NCI-H524 (cell line): Measurements from ENCODE around the gene SNX3.
"Not testable (repeated sequence)": the region's sequence is repeated elsewhere in the genome, so short reads cannot be mapped to it uniquely, and the experiment has no call there.

Experiments
- DNase-seq, 2 experiments: peaks; one replicate each; lab custom pipeline; 2025; lab: John Stamatoyannopoulos, UW

The SNX3 gene

DNA sequence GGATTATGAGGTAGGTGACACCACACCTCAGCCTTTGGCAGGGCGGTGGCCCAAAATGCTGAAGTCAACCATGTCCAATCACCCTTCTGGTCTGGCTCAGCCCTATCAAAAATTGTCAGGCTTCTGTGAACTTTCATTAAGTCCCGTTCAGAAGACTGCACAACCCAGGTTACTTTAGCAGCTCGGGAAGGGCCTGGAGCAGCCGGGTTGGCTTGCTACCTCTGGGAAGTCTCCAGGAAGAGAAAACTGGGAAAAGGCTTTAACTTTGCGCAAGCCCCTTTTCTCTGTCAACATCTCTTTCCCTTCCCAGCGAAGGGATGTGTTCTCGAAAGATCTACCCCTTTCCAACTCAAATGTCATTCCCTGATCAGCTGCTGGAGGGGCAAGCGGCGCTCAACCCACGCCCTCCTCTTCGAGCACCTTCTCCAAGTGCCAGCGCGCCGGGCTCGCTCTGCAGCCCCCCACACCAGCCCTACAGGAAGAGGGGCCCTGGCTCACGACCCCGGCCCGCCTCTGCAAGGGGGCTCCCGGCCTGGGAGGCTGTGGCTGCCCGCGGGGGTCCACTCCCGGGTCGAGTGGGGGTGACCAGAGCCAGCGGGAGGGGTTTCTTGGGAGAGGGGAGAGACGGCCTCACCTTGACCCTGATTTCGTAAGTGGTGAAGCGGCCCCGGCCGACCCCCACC is 573 bp downstream of the SNX3 start:
- peak in 1 of 2 experiments; percentile 55 for DNase-seq

DNA sequence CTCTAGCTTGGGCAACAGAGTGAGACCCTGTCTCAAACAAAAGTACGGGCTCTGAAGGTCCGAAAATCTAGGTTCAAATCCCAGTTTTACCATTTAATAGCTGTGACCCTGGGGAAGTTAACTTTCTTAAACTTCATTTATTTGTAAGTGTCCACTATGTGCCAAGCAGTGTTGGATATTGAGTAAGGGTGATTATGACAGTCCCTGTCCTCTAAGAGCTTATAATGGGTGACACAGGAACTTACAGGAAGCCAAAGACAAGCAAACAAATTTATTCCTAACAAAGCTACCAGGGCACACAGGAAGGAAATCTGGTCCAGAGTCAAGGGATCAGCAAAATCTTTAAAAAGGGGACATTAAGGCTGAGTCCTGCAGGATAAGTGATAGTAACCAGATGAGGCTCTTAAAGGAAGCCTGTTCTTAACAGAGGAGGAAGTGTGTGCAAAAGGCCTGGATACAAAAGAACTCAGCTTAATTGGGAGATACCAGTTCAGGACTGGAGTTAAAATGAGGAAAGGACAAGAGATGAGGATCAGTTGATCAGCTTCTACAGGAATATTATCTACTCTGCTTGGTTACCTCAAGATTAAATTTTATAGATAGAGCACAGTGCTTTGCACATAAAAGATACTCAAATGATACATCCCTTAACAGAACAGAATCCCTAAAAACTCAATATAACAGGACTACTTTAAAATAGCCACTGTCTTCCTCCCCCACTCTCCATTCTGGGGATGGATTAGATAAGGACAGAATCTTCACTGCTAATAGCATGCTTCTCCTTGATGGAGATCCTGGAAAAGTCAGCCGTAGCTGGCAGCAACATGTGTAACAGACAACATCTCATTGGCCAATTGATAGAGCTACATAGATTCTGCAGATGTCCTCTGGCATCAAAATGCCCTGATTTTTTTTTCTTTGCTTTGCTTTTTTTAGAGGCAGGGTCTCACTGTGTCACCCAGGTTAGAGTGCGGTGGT is 6.1 kb downstream of the SNX3 start:
- DNase-seq, result no peak

GRCh38 chr6:108253241-108253640 is 7.6 kb downstream of the SNX3 start:
- no peak for DNase-seq

- DNase-seq, result no peak
Observed at GRCh38 chr6:108252055-108252454, 8.8 kb downstream of the SNX3 start.

DNA sequence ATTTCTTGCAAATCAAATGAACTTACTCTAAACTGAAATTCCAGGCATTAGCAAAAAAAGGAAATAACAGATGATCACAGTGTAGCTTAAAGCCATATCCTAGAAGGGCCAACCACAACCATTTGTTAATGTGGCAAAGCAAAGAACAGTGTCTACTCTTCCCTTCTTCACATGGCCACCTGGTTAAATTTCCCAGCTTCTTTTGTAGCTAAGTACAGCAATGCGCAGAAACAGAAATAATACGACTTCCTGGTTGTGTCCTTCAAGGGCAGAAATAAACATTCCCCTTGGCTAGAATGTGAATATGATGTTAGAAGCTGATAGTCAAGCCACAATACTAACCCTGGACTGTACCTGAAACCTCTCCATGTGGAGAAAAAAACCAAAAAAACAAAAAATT is 9.6 kb downstream of the SNX3 start:
- DNase-seq, result no peak

GRCh38 chr6:108250240-108250866 is 10.5 kb downstream of the SNX3 start:
- peak in 1 of 2 experiments; percentile 36 for DNase-seq

DNA sequence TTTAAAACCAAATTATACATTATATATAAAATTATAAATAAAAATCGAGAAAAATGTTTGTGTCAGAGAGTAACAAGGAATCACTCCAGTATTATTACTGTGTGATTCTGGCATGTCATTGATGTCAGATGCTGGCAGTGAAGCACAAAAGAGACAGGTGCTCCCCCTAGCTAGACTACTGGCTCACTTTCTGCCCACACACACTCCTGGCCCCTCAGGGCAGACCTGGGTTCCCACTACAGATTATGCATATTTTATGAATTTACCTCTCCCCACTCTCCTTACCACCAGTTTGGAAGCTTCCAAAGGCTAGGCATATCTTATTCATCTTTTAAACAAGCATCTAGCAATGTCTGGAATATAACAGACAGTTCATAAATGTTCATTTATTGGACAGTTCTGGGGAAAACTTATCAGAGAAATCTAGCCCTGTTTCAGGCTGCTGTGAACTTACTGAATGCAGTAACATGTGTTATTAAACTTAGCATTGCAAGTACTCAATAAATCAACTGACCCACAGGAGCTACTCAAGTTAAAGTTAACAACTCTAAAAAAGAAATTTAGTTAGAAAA is 12.8 kb downstream of the SNX3 start:
- no peak for DNase-seq

DNA sequence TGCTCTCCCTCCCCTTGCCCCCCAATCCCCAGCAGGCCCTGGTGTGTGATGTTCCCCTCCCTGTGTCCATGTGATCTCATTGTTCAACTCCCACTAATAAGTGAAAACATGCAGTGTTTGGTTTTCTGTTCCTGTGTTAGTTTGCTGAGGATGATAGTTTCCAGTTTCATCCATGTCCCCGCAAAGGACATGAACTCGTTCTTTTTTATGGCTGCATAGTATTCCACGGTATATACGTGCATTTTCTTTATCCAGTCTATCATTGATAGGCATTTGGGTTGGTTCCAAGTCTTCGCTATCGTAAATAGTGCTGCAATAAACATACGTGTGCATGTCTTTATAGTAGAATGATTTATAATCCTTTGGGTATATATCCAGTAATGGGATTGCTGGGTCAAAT is 15.7 kb downstream of the SNX3 start:
- DNase-seq, result not testable (repeated sequence)

DNA sequence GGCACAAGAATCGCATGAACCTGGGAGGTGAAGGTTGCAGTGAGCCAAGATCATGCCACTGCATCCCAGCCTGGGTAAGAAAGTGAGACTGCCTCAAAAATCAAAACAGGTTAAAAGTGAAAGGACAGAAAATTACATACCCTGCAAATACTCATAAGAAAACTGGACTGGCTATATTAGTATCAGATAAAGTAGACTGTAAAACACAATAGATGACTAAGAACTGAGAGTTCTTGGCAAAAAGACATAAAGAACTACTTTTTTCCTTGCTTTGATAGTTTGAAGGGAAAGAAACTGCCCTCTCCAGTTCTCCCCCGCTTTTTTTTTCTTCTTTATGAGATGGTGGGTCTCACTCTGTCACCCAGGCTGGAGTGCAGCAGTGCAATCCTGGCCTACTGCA is 17.0 kb downstream of the SNX3 start:
- no peak for DNase-seq

DNA sequence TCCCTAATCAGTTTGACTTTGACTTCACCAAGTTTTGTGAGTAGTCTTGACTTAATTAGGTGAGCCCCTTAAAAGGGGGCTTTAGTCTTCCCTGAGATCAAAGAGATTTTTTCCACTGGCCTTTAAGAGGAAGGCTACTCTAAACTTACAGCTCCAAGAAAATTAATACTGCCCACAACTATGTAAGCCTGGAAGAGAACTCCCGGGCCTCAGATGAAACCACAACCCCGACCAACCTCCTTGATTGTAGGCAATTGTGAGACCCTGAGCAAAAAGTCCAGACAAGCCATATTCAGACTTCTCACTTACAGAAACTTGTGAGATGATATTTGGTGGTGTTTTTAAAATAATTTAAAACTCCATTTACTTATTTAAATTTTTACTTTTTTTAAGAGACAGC is 18.1 kb downstream of the SNX3 start:
- no peak for DNase-seq

DNA sequence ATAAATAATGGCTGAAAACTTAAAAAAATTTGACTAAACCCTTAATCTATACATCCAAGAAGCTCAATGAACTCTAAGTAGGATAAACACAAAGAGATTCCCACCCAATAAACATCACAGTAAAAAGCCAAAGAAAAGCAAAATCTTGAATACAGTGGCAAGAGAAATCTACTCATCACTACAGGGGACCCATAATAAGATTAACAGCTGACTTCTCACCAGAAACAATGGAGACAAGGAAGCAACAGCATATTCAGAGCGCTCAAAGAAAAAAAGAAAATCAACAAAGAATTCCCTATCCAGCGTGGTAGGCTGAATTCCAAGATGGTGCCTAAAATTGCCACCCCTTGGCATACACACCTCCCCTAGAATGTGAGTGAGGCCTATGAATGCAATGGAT is 18.6 kb downstream of the SNX3 start:
- DNase-seq, result no peak

GRCh38 chr6:108238322-108238721 is 22.5 kb downstream of the SNX3 start:
- no peak for DNase-seq

- DNase-seq, result no peak
Observed at GRCh38 chr6:108236791-108237190, 24.0 kb downstream of the SNX3 start.

GRCh38 chr6:108235127-108235526 is 25.7 kb downstream of the SNX3 start:
- peak in 1 of 2 experiments; percentile 33 for DNase-seq

GRCh38 chr6:108228416-108228815 is 32.4 kb downstream of the SNX3 start:
- DNase-seq, result no peak

- DNase-seq, result no peak
Observed at GRCh38 chr6:108227290-108227689, 33.5 kb downstream of the SNX3 start.

- DNase-seq, result no peak
Observed at GRCh38 chr6:108222504-108222903, 38.3 kb downstream of the SNX3 start.

GRCh38 chr6:108222064-108222463 is 38.8 kb downstream of the SNX3 start:
- no peak for DNase-seq

- DNase-seq, result no peak
Observed at GRCh38 chr6:108211671-108212070, 49.2 kb downstream of the SNX3 start.

- DNase-seq, result no peak
Observed at GRCh38 chr6:108210556-108210955, 50.3 kb downstream of the SNX3 start.

DNA sequence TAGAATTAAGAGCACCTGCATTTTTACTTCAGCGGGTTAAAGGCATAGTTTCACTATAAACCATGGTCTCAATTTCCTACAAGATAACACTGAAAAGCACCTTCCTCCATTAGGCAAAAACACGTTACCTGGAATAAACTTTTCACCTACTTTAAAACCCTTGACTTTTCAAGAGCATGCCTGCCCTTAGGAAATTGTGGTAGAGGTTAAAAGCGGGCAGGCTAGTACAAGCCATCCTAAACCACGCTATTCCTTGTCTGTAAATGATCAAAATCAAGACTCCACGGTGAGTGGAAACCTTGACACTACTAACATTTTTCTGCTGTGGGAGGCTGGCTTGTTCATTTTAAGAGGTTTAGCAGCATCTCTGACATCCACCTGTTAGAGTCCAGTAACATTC is 51.1 kb downstream of the SNX3 start:
- DNase-seq, result no peak

DNA sequence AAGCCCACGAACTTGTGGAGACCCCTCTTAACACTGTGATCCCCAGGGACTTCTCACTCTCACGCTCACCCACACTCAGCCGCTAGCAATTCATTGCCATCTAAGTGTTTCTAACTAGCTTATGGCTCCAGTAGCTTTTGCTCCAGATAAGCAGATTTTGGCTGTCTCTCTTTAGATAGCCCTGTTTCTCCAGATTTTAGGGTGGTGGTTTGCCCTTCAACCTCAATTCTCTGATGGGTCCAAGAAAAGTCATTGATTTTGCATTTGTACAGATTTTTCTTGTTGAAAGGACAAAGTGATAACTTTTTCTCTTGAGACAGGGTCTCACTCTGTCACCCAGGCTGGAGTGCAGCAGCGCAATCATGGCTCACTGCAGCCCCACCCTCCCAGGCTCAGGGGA is 53.8 kb downstream of the SNX3 start:
- DNase-seq, result no peak
